ENCODE results near the gene TRDN.
"Not testable (repeated sequence)": the region's sequence is repeated elsewhere in the genome, so short reads cannot be mapped to it uniquely, and the experiment has no call there.

Gene TRDN

DNA sequence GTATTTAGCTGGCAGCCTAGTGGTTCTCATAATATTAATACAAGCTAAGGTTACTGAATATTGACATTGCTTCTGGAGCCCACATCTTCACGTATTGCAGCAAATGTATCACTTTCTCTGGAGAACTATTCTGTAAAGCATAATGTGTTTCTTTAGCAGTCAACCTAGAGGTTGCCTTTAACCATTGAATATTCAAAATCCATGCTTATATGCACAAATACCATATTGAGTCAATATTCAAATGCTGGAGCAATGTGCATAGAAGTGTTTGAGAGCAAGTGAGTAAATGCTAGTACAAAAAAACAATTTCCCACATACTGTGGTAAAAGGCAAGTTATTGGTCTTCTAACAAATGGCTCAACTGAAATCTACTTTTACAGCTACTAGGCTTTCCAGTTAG is 231.8 kb downstream of the TRDN start:
- DNase-seq (ENCODE audit: low read depth in 2 of 2) = no peak

DNA sequence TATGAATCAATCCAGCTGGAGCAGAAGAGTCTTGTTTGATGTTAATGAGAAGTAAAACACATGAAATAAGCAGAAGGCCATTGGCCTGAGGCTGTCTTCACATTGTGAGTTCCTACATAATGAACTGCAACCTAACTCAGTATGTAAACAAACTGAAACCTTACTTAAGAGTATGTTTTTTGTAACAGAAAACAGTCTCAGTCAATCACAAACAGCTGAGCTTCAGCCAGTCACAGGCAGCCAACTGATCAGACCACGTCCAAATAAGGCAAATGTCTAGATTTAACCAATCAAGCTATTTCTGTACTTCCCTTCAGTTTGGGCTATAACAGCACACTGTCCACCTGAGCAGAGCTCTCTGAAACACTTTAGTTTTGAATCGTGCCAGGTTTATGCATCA is 234.7 kb downstream of the TRDN start:
- DNase-seq (ENCODE audit: low read depth in 2 of 2) = no peak

DNA sequence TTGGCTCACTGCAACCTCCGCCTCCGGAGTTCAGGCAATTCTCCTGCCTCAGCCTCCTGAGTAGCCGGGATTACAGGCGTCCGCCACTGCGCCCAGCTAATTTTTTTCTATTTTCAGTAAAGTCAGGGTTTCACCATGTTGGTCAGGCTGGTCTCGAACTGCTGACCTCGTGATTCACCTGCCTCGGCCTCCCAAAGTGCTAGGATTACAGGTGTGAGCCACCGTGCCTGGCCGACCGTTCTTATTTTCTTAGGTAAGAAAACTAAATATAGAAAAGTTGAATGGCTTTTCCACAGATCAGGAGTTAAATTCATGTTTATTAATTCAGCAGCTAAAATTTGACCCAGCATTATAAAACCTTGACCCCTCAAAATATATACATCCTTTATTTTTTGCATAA is 238.7 kb downstream of the TRDN start:
- DNase-seq (ENCODE audit: low read depth in 2 of 2) = no peak

GRCh38 chr6:123393331-123393730 is 243.4 kb downstream of the TRDN start:
- no peak for DNase-seq (ENCODE audit: low read depth in 2 of 2)

- no peak for DNase-seq (ENCODE audit: low read depth in 2 of 2)
Measured at GRCh38 chr6:123383718-123384117, 253.0 kb downstream of the TRDN start.

DNA sequence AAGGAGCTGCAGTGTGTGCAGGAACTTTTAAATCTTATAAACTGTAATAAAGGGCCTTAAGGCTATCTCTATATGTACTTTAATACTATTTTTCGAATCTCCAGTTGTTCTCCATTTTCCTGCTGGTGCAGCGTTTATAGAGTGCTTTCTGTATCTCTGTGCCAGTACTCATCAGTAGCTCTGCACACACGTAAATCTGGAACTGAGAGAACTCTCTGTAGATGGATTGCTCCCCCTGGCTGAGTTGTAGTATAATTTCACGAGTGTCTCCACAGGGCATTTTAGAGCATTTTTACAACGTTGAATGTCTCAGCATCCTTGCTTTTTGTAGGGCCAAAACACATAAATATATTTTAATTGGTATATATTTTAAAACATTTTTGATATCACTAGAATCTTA is 256.5 kb downstream of the TRDN start:
- no peak for DNase-seq (ENCODE audit: low read depth in 2 of 2)

GRCh38 chr6:123372737-123373136 is 264.0 kb downstream of the TRDN start:
- no peak for DNase-seq (ENCODE audit: low read depth in 2 of 2)

DNA sequence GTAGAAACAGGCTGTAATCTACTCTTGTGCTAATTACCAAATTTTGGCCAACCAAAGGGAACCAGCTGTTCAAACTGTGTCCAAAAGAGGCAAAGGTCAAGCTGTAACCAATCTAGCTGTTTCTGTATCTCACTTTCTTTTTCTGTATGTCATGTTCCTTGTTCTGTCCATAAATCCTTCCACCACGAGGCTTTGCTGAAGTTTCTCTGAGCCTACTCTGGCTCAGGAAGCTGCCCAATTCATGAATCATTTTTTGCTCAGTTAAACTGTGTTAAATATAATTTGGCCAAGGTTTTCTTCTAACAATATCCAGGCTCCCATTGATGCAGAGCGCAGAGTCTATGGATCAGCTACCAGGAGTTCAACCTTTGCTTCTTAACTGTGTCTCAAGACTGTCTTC is 272.8 kb downstream of the TRDN start:
- no peak for DNase-seq (ENCODE audit: low read depth in 2 of 2)

- DNase-seq (ENCODE audit: low read depth in 2 of 2) = no peak
Measured at GRCh38 chr6:123360359-123360758, 276.4 kb downstream of the TRDN start.

- no peak for DNase-seq (ENCODE audit: low read depth in 2 of 2)
Measured at GRCh38 chr6:123352705-123353104, 284.0 kb downstream of the TRDN start.

- DNase-seq (ENCODE audit: low read depth in 2 of 2) = no peak
Measured at GRCh38 chr6:123352279-123352678, 284.5 kb downstream of the TRDN start.

GRCh38 chr6:123343836-123344235 is 292.9 kb downstream of the TRDN start:
- no peak for DNase-seq (ENCODE audit: low read depth in 2 of 2)

DNA sequence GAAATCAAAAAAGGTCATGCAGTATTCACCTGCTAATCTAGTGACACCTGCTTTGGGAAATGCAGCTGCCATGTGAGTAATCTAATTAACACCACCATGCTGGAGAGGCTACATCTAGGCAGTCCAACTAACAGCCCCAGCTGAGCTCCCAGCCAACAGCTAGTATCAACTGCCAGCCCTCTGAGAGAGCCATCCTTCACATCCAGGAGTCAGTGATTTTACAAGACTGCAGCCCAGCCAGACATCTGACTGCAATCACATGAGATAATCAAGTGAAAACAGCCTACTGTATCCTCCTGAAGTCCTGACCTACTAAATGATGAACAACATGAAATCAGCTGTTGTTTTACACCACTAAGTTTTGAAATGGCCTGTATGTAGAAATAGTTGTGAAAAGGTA is 298.4 kb downstream of the TRDN start:
- no peak for DNase-seq (ENCODE audit: low read depth in 2 of 2)

GRCh38 chr6:123333000-123333756 is 303.6 kb downstream of the TRDN start:
- no peak for DNase-seq (ENCODE audit: low read depth in 2 of 2)

- DNase-seq (ENCODE audit: low read depth in 2 of 2) = no peak
Measured at GRCh38 chr6:123332070-123332469, 304.7 kb downstream of the TRDN start.

GRCh38 chr6:123329337-123329736 is 307.4 kb downstream of the TRDN start:
- no peak for DNase-seq (ENCODE audit: low read depth in 2 of 2)

DNA sequence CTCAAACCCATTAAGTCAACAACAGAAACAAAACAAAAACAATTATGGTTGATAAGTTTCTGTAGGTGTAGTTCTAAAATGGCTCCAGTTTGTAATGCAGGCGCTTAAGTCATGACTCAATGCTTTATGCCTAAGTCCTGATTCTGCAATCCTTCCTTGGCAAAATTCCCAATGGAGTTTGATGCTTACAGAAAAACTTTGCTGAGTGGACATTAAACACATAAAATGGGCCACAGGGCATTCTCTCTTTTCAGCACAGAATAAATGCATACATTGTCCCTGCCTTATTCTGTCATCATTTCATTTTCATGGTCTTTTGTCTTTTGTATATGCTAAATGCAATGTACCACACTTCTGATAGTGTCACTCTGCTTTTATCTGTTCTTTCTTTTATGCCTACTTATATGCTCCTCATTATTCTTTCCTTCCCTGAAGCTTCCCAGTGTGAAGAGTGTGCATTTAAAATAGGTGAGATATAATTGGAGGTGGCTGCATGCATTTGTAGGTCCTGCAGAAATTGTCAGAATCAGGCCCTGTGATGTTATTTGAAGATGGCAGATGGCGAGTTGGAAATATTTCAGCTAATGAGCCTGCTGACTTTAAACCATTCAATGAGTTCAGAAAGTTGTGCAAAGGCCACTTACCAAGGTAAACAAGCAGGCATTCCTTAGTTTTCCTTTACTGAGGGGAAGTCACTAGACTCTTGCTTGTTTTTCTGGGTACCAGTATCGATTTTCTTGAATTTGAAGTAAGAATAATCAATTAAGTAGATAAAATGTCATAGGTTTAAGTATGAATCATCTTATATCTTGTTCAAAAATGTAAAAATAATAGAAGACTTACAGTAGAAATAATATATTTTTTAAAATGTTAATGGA is 313.1 kb downstream of the TRDN start:
- no peak for DNase-seq (ENCODE audit: low read depth in 2 of 2)

DNA sequence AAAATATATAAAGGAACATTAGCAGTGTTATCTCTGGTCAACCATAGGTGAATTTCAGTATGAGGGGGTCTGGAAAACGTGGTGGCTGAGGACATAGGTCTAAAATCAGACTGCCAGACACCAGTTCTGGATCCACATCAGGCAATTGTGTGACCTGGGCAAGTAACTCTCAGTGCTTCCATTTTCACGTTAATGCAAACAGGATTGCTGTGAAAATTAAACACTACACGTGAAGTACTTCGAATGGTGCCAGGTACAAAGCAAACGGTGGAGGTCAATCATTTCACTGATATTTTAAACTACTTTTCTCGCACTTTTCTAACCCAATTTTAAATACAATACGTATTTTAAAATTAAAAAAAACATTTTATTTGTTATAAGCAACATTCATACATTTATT is 315.7 kb downstream of the TRDN start:
- DNase-seq (ENCODE audit: low read depth in 2 of 2) = no peak

- no peak for DNase-seq (ENCODE audit: low read depth in 2 of 2)
Measured at GRCh38 chr6:123316733-123317323, 319.9 kb downstream of the TRDN start.

GRCh38 chr6:123314459-123314858 is 322.3 kb downstream of the TRDN start:
- not testable (repeated sequence) for DNase-seq (ENCODE audit: low read depth in 2 of 2)

DNA sequence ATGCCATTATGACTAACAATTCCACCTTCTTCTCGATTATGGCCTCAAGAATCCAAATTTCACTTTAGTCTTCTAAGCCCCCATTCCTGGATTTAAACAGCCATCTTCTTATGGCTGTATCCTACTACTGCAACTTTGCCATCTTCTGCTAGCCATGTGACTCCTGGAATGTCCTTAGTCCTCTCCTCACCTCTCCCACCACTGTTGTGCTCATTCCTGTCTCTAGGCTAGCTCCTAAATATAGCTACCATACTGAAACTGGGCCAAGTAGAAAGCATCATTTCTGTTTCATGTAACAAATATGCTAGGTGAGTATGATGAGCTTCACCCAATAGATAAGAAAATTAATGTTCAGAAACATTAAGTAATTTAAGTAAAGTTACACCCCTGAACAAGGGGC is 327.6 kb downstream of the TRDN start:
- no peak for DNase-seq (ENCODE audit: low read depth in 2 of 2)

- DNase-seq (ENCODE audit: low read depth in 2 of 2) = no peak
Measured at GRCh38 chr6:123306334-123306733, 330.4 kb downstream of the TRDN start.

GRCh38 chr6:123295672-123296071 is 341.1 kb downstream of the TRDN start:
- DNase-seq (ENCODE audit: low read depth in 2 of 2) = no peak

All from stimulated activated CD4-positive, alpha-beta T cell treated with anti-CD3 and anti-CD28 coated beads, Interleukin-12 subunit alpha, Interleukin-12 subunit beta, amount 100 ng/mL, for 24 hours (primary cell).